ENCODE results near the gene SLC25A13.
"Not testable (repeated sequence)": the region's sequence is repeated elsewhere in the genome, so short reads cannot be mapped to it uniquely, and the experiment has no call there.

SLC25A13 gene

GRCh38 chr7:96326752-96327151 lies 4.9 kb upstream of the SLC25A13 start:
- DNase-seq (ENCODE audit: low read depth, low spot score) = not testable (repeated sequence)

DNA sequence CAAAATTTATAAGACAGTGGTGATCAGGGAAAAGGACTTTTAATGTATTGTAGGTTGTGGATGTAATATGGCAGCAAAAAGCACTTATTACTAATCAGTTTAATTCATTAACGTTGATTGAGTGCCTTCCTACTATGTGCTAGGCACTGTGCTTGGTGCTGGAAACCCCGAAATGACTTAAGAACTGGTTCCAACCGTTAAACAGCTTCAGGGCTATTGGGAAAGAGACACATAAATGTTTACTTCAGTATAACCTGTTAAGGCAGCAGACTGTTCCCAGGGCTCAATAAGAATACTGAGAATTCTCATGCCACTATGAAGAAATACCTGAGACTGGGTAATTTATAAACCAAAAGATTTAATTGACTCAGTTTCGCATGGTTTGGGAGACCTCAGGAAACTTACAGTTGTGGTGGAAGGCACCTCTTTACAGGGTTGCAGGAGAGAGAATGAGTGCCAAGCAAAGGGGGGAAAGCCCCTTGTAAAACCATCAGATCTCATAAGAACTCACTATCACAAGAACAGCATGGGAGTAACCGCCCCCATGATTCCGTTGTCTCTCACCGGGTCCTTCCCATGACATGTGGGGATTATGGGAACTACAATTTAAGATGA lies 1.1 kb upstream of the SLC25A13 start:
- DNase-seq (ENCODE audit: low read depth, low spot score) = no peak

GRCh38 chr7:96322373-96322695 lies 436 bp upstream of the SLC25A13 start:
- DNase-seq (ENCODE audit: low read depth, low spot score) = no peak

- peak; percentile 92 for DNase-seq (ENCODE audit: low read depth, low spot score)
These were observed 754 bp downstream of the SLC25A13 start for GRCh38 chr7:96321031-96321657.

- no peak for DNase-seq (ENCODE audit: low read depth, low spot score)
These were observed 1.5 kb downstream of the SLC25A13 start for GRCh38 chr7:96320442-96320841.

GRCh38 chr7:96319439-96319838 lies 2.5 kb downstream of the SLC25A13 start:
- DNase-seq (ENCODE audit: low read depth, low spot score) = no peak

DNA sequence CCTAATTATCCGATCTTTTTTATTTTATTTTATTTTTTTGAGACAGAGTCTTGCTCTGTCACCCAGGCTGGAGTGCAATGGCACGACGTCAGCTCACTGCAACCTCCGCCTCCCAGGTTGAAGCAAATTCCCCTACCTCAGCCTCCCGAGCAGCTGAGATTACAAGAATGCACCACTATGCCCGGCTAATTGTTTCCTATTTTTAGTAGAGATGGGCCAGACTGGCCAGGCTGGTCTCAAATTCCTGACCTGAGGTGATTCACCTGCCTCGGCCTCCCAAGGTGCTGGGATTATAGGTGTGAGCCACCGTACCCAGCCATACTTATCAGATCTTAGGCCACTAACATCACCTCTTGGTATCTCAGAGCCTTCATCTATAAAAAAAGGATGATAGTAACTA lies 4.9 kb downstream of the SLC25A13 start:
- DNase-seq (ENCODE audit: low read depth, low spot score) = peak; percentile 65

- DNase-seq (ENCODE audit: low read depth, low spot score) = no peak
These were observed 6.8 kb downstream of the SLC25A13 start for GRCh38 chr7:96315125-96315512.

DNA sequence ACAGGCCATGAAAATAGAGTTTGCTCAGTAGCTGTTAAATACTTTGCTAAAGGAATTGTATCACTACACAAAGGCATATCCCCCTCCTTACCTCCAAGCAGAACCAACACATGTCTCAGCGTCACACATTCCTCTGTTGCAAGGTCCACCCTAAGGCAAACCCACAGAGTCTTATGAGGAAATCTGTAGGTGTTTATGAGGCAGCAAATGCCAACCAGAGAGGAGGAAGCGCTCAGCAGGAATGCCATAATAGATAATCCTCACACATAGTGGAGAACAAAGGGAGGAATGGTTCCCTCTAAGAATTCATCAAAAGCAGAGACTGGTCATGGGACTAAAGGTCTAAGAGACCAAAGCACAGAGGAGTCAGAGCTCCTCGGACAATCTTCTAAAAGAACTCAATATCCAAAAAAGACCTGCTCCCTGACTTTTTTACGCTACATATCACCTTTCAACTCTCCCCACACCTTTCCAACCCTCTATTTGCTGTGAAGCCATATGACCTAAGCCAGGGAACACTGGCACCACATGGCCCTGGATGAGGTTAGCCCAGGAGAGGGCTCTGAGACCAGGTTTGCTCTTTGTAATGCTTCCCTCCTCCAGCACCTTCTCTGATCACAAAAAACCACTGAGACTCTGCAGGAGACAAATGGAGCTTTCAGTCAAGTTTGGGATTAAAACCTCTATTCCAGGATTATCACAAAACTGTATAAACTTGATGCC lies 7.3 kb downstream of the SLC25A13 start:
- peak; percentile 66 for DNase-seq (ENCODE audit: low read depth, low spot score)

DNA sequence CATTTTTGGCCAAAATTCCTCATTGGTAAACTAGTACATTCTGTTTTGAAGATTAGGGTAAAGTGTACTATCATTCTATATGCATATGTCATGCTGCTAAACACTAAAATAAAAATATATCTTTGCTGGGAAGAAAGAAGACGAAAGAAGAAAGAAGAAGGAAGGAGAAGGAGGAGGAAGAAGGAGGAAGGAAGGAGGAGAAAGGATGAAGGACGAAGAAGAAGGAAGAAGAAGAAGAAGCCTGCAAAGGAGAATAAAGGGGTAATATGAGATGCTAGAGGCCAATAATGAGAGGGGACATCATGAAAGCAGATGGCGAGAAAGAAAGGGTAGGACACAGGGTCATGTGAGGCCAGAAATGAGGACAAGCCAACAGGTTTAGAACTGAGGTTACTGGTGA lies 8.0 kb downstream of the SLC25A13 start:
- DNase-seq (ENCODE audit: low read depth, low spot score) = no peak

- no peak for DNase-seq (ENCODE audit: low read depth, low spot score)
These were observed 9.4 kb downstream of the SLC25A13 start for GRCh38 chr7:96312502-96312901.

GRCh38 chr7:96311967-96312366 lies 9.9 kb downstream of the SLC25A13 start:
- DNase-seq (ENCODE audit: low read depth, low spot score) = no peak

- no peak for DNase-seq (ENCODE audit: low read depth, low spot score)
These were observed 11.8 kb downstream of the SLC25A13 start for GRCh38 chr7:96310110-96310509.

GRCh38 chr7:96308950-96309263 lies 13.0 kb downstream of the SLC25A13 start:
- DNase-seq (ENCODE audit: low read depth, low spot score) = no peak

GRCh38 chr7:96308253-96308949 lies 13.5 kb downstream of the SLC25A13 start:
- peak; percentile 27 for DNase-seq (ENCODE audit: low read depth, low spot score)

DNA sequence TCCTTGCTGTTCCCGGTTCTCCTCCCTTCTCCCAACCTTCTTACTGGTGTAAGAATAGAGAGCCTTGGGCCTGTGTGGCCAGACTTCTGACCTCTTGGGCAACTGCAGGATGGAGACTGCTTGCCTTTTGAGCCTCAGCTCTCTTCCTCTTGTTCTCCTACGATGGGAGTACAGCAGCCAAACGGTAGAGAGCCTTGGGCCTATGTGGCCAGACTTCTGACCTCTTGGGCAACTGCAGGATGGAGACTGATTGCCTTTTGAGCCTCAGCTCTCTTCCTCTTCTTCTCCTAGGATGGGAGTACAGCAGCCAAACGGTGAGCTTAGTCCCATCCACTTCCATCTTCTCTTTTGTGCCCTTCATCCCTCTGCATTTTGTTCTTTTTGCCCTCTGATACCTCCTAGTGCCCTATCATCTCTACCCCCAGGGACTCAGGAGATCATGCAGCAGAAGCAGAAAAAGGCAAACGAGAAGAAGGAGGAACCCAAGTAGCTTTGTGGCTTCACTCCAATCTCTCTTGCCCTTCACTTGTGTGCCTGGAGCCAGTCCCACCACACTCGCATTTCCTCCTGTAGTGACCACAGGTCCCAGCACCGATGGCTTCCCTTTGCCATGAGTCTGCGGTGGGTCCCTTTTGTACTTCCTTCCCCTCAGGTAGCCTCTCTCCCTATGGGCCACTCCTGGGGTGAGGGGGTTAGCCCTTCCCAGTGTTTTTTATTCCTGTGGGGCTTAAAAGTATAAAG lies 15.3 kb downstream of the SLC25A13 start:
- no peak for DNase-seq (ENCODE audit: low read depth, low spot score)

- DNase-seq (ENCODE audit: low read depth, low spot score) = no peak
These were observed 16.0 kb downstream of the SLC25A13 start for GRCh38 chr7:96305915-96306314.

- no peak for DNase-seq (ENCODE audit: low read depth, low spot score)
These were observed 17.3 kb downstream of the SLC25A13 start for GRCh38 chr7:96304573-96304972.

DNA sequence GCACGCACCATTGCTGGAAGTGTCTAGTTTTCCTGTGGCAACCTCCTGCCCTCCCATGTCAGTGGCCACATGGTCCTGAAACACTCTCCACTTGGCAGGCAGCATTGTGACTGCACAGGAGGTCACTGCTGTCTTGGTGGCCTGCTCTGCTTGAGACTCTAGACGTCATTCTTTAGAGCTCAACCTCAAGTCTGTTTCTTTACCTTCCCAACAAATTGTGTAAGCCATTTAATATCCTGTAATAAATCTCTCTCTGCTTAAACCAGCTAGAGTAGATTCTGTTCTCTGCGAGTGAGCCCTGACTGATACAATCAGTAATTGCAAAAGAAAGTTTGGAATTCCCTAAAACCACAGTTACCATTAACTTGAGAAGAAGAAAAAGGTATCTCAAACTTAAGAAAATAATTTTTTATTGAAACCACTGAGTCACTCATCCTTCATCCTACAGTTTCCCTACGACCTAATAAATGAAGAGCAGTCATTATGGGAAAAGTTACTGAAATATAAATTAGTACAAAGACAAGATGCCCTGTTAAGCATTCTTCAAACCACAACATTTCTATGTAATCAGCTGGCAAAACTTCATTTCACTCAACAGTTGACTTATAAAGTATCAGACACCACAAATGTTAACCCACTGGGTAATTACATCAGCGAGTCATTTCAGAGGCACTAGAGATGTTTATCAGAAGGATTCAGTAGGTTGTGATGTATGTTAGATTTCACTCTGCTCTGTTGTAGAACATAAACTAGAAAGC lies 18.0 kb downstream of the SLC25A13 start:
- DNase-seq (ENCODE audit: low read depth, low spot score) = no peak

GRCh38 chr7:96303105-96303685 lies 18.7 kb downstream of the SLC25A13 start:
- no peak for DNase-seq (ENCODE audit: low read depth, low spot score)

- DNase-seq (ENCODE audit: low read depth, low spot score) = no peak
These were observed 20.9 kb downstream of the SLC25A13 start for GRCh38 chr7:96300986-96301385.

All from ELF-1 (cell line).